Activated T-helper 17 cell treated with anti-CD3 and anti-CD28 coated beads, Interleukin-2, amount 50 U/mL, for 72 hours (primary cell): Measurements from ENCODE around the gene CDC42. TPM values are rescaled to one million over a fixed set of nuclear protein-coding genes. Genes with fewer than 3 reads are reported as not detected.

Experiments used
- ATAC-seq: fragments of 150-1000 bp; cut with Tn5 transposase; replicated peaks from 2 replicates; pipeline ENCODE4 v1.10.0; 2021; ENCODE audit warnings: mild to moderate bottlenecking, moderate library complexity
- H3K27ac Mint-ChIP-seq: one replicate; pipeline ENCODE4 v1.8.0; 2022; ENCODE audit warnings: mixed read lengths
- H3K27me3 Mint-ChIP-seq: one replicate; pipeline ENCODE4 v1.8.0; 2022; ENCODE audit warnings: mixed read lengths
- H3K36me3 Mint-ChIP-seq: one replicate; pipeline ENCODE4 v1.8.0; 2022; ENCODE audit warnings: low read depth, mild to moderate bottlenecking, mixed read lengths
- H3K4me1 Mint-ChIP-seq: one replicate; pipeline ENCODE4 v1.8.0; 2022; ENCODE audit warnings: mixed read lengths
- H3K4me3 Mint-ChIP-seq: one replicate; pipeline ENCODE4 v1.8.0; 2022; ENCODE audit warnings: mild to moderate bottlenecking, mixed read lengths
- H3K9me3 Mint-ChIP-seq: one replicate; pipeline ENCODE4 v1.8.0; 2022; ENCODE audit warnings: mixed read lengths
- total RNA-seq, 2 donors: library from RNA; stranded (reverse); gene quantifications; one replicate each; pipeline ENCODE4 v1.2.3, GENCODE V29; 2022

CDC42 gene
- total RNA-seq, 2 donors from 2014 or later = 243 to 264 TPM

GRCh38 chr1:22117238-22117637 is 64.7 kb downstream of the CDC42 start:
- Mint-ChIP-seq H3K27me3 (no peaks in the 10 kb centered on the region), H3K36me3 (peaks cover 45% of the 10 kb centered on the region), H3K4me3 (no peak overlapping the region), H3K4me1 (peaks cover 15% of the 10 kb centered on the region), H3K27ac (peak overlapping the region; percentile 58), H3K9me3 (no peaks in the 10 kb centered on the region)
- no peak for ATAC-seq

- peaks cover 15% of the 10 kb centered on the region for H3K4me1 Mint-ChIP-seq
- H3K27me3 Mint-ChIP-seq = no peaks in the 10 kb centered on the region
- H3K27ac Mint-ChIP-seq = peak overlapping the region; percentile 82
- H3K9me3 Mint-ChIP-seq = no peaks in the 10 kb centered on the region
- H3K36me3 Mint-ChIP-seq = peaks cover 39% of the 10 kb centered on the region
- no peak overlapping the region for H3K4me3 Mint-ChIP-seq
- no peak for ATAC-seq
Measured at GRCh38 chr1:22117851-22118250, 65.3 kb downstream of the CDC42 start.

- no peaks in the 10 kb centered on the region for H3K27me3 Mint-ChIP-seq
- peak overlapping the region; percentile 82 for H3K27ac Mint-ChIP-seq
- no peaks in the 10 kb centered on the region for H3K9me3 Mint-ChIP-seq
- no peak for ATAC-seq
- H3K36me3 Mint-ChIP-seq = peaks cover 33% of the 10 kb centered on the region
- H3K4me3 Mint-ChIP-seq = no peak overlapping the region
- peaks cover 11% of the 10 kb centered on the region for H3K4me1 Mint-ChIP-seq
Measured at GRCh38 chr1:22118291-22118992, 65.9 kb downstream of the CDC42 start.

GRCh38 chr1:22119626-22120468 is 67.3 kb downstream of the CDC42 start:
- Mint-ChIP-seq H3K27me3 (no peaks in the 10 kb centered on the region), H3K9me3 (no peaks in the 10 kb centered on the region), H3K4me3 (no peak overlapping the region), H3K4me1 (peaks cover 11% of the 10 kb centered on the region), H3K36me3 (peaks cover 31% of the 10 kb centered on the region), H3K27ac (peak overlapping the region; percentile 82)
- no peak for ATAC-seq

DNA sequence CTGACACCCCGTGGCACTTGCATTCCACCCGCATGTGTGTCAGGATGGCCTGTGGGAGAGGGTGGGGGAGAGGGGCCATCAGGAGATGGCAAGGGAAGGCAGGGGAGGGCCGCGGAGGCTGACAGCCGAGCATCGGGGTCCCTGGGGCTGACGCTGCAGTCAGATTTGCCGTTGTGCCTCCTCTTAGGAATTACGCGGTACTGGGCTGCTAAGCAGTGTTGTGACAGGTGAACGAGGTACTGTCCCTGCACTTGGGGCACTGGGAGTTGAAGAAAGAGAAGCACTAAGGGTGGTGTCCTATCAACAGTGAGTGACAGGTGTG is 67.9 kb downstream of the CDC42 start:
- no peaks in the 10 kb centered on the region for H3K27me3 Mint-ChIP-seq
- peaks cover 26% of the 10 kb centered on the region for H3K36me3 Mint-ChIP-seq
- no peaks in the 10 kb centered on the region for H3K9me3 Mint-ChIP-seq
- no peak overlapping the region for H3K4me3 Mint-ChIP-seq
- peak overlapping the region; percentile 4 for H3K27ac Mint-ChIP-seq
- ATAC-seq = no peak
- peaks cover 11% of the 10 kb centered on the region for H3K4me1 Mint-ChIP-seq

DNA sequence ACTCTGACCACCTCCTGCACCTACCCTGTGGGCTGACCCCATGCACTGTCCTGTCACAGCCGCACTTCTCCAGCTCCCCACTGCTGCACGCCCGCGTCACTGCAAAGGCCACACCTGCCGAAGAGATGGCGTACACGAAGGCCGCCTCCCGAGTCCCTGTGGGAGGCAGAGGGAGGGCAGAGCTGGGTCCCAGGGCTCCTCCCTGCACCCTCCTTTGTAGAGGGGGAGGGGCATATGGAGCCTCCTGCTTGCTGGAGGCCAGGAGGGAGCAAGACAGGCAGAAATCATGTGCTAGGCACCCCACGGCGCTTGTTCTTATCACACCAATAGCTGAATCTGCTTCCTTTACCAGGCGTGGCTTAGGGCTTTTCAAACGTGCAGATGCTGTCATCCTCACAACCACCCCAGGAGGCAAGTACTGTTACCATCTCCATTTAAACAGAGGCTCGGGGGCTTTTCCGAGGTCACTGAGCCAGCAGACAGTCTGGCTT is 69.0 kb downstream of the CDC42 start:
- no peak for ATAC-seq
- H3K27me3 Mint-ChIP-seq = no peaks in the 10 kb centered on the region
- no peak overlapping the region for H3K27ac Mint-ChIP-seq

GRCh38 chr1:22122273-22123070 is 70.0 kb downstream of the CDC42 start:
- no peak overlapping the region for H3K27ac Mint-ChIP-seq
- no peak for ATAC-seq

More for the DNA sequence above, 69.0 kb downstream of the CDC42 start:
- Mint-ChIP-seq H3K4me3 (no peak overlapping the region), H3K4me1 (peaks cover 11% of the 10 kb centered on the region), H3K36me3 (peaks cover 22% of the 10 kb centered on the region), H3K9me3 (no peaks in the 10 kb centered on the region)

GRCh38 chr1:22123071-22123390 is 70.5 kb downstream of the CDC42 start:
- H3K9me3 Mint-ChIP-seq = no peaks in the 10 kb centered on the region
- no peak overlapping the region for H3K27ac Mint-ChIP-seq
- no peaks in the 10 kb centered on the region for H3K27me3 Mint-ChIP-seq

More at GRCh38 chr1:22122273-22123070, 70.0 kb downstream of the CDC42 start:
- no peaks in the 10 kb centered on the region for H3K9me3 Mint-ChIP-seq
- no peaks in the 10 kb centered on the region for H3K27me3 Mint-ChIP-seq
- peaks cover 6% of the 10 kb centered on the region for H3K4me1 Mint-ChIP-seq
- H3K36me3 Mint-ChIP-seq = peaks cover 12% of the 10 kb centered on the region
- no peak overlapping the region for H3K4me3 Mint-ChIP-seq

DNA sequence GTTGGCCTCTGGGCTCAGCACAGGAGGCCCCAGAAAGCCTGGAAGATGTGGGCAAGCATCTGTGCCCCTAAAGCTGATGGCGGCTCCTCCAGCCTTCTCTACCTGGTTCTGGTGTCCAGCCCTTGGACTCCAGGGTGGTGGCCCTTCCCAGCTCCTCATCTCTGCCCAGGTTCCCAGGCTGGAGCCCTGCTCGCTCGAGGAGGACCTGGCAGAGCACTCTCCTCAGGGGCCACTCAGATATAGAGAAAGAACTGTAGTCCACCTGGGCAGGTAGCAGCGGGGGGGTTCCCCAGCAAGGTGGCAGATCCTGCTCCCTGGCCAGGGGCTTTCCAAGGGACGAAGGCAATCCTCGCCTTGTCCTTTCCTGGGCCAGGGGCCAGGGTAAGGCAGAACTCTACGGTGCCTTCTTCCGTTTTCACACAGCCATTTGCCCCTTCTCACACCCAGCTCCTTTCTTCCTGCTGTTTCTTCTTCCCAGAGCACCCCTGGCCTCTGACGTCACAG is 71.4 kb downstream of the CDC42 start:
- H3K4me3 Mint-ChIP-seq = no peak overlapping the region
- H3K27me3 Mint-ChIP-seq = no peaks in the 10 kb centered on the region
- peaks cover 8% of the 10 kb centered on the region for H3K36me3 Mint-ChIP-seq
- no peaks in the 10 kb centered on the region for H3K9me3 Mint-ChIP-seq
- peak overlapping the region; percentile 47 for H3K27ac Mint-ChIP-seq
- ATAC-seq = no peak
- peaks cover 2% of the 10 kb centered on the region for H3K4me1 Mint-ChIP-seq

More at GRCh38 chr1:22123071-22123390, 70.5 kb downstream of the CDC42 start:
- peaks cover 12% of the 10 kb centered on the region for H3K36me3 Mint-ChIP-seq
- peaks cover 6% of the 10 kb centered on the region for H3K4me1 Mint-ChIP-seq
- ATAC-seq = no peak
- H3K4me3 Mint-ChIP-seq = no peak overlapping the region

- H3K27me3 Mint-ChIP-seq = no peaks in the 10 kb centered on the region
- H3K4me1 Mint-ChIP-seq = no peaks in the 10 kb centered on the region
- no peak for ATAC-seq
- peaks cover under 1% of the 10 kb centered on the region for H3K36me3 Mint-ChIP-seq
- H3K27ac Mint-ChIP-seq = peak overlapping the region; percentile 47
- H3K9me3 Mint-ChIP-seq = no peaks in the 10 kb centered on the region
- no peak overlapping the region for H3K4me3 Mint-ChIP-seq
Measured at GRCh38 chr1:22124592-22125229, 72.2 kb downstream of the CDC42 start.

- ATAC-seq = no peak
- Mint-ChIP-seq H3K36me3 (no peaks in the 10 kb centered on the region), H3K4me1 (no peaks in the 10 kb centered on the region), H3K27me3 (no peaks in the 10 kb centered on the region), H3K27ac (peak overlapping the region; percentile 24), H3K4me3 (no peak overlapping the region), H3K9me3 (no peaks in the 10 kb centered on the region)
Measured at GRCh38 chr1:22126531-22126930, 74.0 kb downstream of the CDC42 start.

- no peak overlapping the region for H3K4me3 Mint-ChIP-seq
- no peak for ATAC-seq
- H3K4me1 Mint-ChIP-seq = no peaks in the 10 kb centered on the region
- no peaks in the 10 kb centered on the region for H3K36me3 Mint-ChIP-seq
- no peaks in the 10 kb centered on the region for H3K27me3 Mint-ChIP-seq
- no peak overlapping the region for H3K27ac Mint-ChIP-seq
- no peaks in the 10 kb centered on the region for H3K9me3 Mint-ChIP-seq
Measured at GRCh38 chr1:22127248-22127647, 74.7 kb downstream of the CDC42 start.

DNA sequence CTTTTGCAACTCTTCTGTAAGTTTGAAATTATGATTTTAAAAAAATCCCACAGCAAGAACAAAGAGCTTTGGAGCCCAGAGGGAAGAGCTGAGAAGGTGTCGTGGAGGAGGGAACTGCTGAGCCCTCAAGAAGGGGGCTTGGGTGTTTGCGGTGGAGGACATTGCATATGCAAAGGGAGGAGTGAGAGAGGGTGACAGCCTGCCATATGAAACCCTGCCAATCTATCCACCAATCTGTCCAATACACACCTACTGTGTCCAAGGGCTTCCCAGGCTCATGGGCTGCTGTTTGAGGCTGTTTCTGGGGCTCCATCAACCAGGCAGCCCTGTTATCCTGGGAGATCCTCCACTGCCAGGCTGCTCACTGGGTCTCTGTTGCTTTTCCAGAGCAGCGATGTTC is 75.2 kb downstream of the CDC42 start:
- no peaks in the 10 kb centered on the region for H3K9me3 Mint-ChIP-seq
- no peaks in the 10 kb centered on the region for H3K27me3 Mint-ChIP-seq
- no peak overlapping the region for H3K4me3 Mint-ChIP-seq
- no peaks in the 10 kb centered on the region for H3K36me3 Mint-ChIP-seq
- no peaks in the 10 kb centered on the region for H3K4me1 Mint-ChIP-seq
- no peak for ATAC-seq
- H3K27ac Mint-ChIP-seq = no peak overlapping the region

DNA sequence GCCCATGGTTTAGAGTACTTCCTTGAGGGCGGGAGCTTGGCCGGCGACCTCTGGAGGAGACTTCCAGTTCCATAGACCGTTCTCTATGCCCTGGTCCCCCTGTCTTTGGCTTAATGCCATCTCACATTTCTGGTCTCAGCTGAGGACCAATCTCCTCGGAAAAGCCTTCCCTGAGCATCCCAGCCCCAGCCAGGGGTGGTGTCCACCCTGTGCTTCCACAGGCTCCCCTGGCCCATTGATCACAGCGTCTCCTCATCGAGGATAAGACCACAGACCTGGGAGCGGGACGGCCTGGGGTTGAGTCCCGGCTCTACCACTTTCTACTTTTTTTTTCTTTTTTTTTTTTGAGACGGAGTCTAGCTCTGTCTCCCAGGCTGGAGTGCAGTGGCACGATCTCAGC is 75.9 kb downstream of the CDC42 start:
- Mint-ChIP-seq H3K27me3 (no peaks in the 10 kb centered on the region), H3K36me3 (no peaks in the 10 kb centered on the region), H3K4me1 (no peaks in the 10 kb centered on the region), H3K9me3 (no peaks in the 10 kb centered on the region), H3K27ac (no peak overlapping the region), H3K4me3 (no peak overlapping the region)
- no peak for ATAC-seq
